K562 (cell line): Measurements from ENCODE around the gene COA7. TPM values are rescaled to one million over a fixed set of nuclear protein-coding genes. Genes with fewer than 3 reads are reported as not detected.

Source experiments
- HNRNPL ChIP-seq: fragments of 200-400 bp; formaldehyde crosslinking; IDR thresholded peaks from 2 replicates; pipeline ENCODE4 v1.6.1; 2017; ENCODE audit warnings: low read depth, mild to moderate bottlenecking, low read length
- HNRNPLL ChIP-seq: fragments of 200-400 bp; formaldehyde crosslinking; IDR thresholded peaks from 2 replicates; pipeline ENCODE4 v1.6.1; 2017; ENCODE audit warnings: low read length, low read depth, mild to moderate bottlenecking; ENCODE audit not compliant: poor library complexity, severe bottlenecking
- POLR2A ChIP-seq: fragments of 450-650 bp; conservative IDR thresholded peaks from 2 replicates; pipeline ENCODE4 v1.6.1; 2016
- RBBP5 ChIP-seq: fragments of 200-600 bp; sonication (generic); IDR thresholded peaks from 2 replicates; pipeline ENCODE4 v1.6.1; 2012; ENCODE audit warnings: borderline replicate concordance, mild to moderate bottlenecking, low read length, control low read depth, inconsistent platforms; ENCODE audit not compliant: insufficient read depth, poor library complexity, severe bottlenecking
- SMAD4 ChIP-seq: fragments of 250-450 bp; sonication (Bioruptor Pico); conservative IDR thresholded peaks from 2 replicates; pipeline ENCODE4 v1.8.0; 2021; ENCODE audit warnings: inconsistent platforms, mild to moderate bottlenecking, moderate library complexity
- polyA plus RNA-seq, 8 experiments: library from polyadenylated mRNA; depleted of rRNA in 4 of 8; stranded (reverse) in 5 of 8; unstranded in 3 of 8; fragments of >200 nt; fragmentation: Nextera tagmentation in 2 of 8; fragmentation: Illumina TruSeq in 1 of 8; extraction: Ambion mirVana in 2 of 8; extraction: Trizol in 1 of 8; gene quantifications; 2 replicates each; pipeline versions ENCODE4 v1.2.1 to v1.2.3, GENCODE V29; 2011 to 2014; ENCODE audit warnings: inconsistent platforms in 1 of 8, missing spikeins in 1 of 8
- total RNA-seq, 7 experiments: library from RNA; depleted of rRNA in 6 of 7; stranded (reverse); fragments of >200 nt in 6 of 7; fragmentation: Illumina TruSeq in 2 of 7; extraction: Trizol in 2 of 7; gene quantifications; 2 replicates each; pipeline versions ENCODE4 v1.2.1 to v1.2.3, GENCODE V29; 2011 to 2021; ENCODE audit warnings: low replicate concordance in 1 of 7
- TF ChIP-seq, protein P1 (sequence below), 2 experiments: fragments of 450-650 bp in 1 of 2; sonication (generic) in 1 of 2; formaldehyde crosslinking in 1 of 2; IDR thresholded peaks; 2 replicates each; pipeline versions ENCODE4 v1.7.1 to v1.9.0; 2016 to 2022; ENCODE audit warnings: inconsistent platforms in 1 of 2, mild to moderate bottlenecking in 1 of 2, missing genetic modification reagents in 1 of 2
- TF ChIP-seq, protein P2 (sequence below): sonication (generic); formaldehyde crosslinking; IDR thresholded peaks from 2 replicates; pipeline ENCODE4 v1.4.0; 2020; ENCODE audit warnings: mild to moderate bottlenecking, missing genetic modification reagents
- TF ChIP-seq, protein P3 (sequence below): fragments of 450-650 bp; formaldehyde crosslinking; IDR thresholded peaks from 2 replicates; pipeline ENCODE4 v1.4.0; 2020; ENCODE audit warnings: mild to moderate bottlenecking
- TF ChIP-seq, protein P4 (sequence below): fragments of 450-650 bp; IDR thresholded peaks from 2 replicates; pipeline ENCODE4 v1.6.1; 2017; ENCODE audit warnings: mild to moderate bottlenecking, moderate library complexity
- TF ChIP-seq, protein P5 (sequence below): sonication (generic); formaldehyde crosslinking; IDR thresholded peaks from 2 replicates; pipeline ENCODE4 v1.8.0; 2022; ENCODE audit warnings: mild to moderate bottlenecking, low read depth, missing genetic modification reagents

COA7 gene
- total and polyA plus RNA-seq, 9 of the 15 experiments (the other 6 are each of a cell fraction or from before 2014, with no cell fraction given): 19.4 to 82.8 (median 51.0) TPM

DNA sequence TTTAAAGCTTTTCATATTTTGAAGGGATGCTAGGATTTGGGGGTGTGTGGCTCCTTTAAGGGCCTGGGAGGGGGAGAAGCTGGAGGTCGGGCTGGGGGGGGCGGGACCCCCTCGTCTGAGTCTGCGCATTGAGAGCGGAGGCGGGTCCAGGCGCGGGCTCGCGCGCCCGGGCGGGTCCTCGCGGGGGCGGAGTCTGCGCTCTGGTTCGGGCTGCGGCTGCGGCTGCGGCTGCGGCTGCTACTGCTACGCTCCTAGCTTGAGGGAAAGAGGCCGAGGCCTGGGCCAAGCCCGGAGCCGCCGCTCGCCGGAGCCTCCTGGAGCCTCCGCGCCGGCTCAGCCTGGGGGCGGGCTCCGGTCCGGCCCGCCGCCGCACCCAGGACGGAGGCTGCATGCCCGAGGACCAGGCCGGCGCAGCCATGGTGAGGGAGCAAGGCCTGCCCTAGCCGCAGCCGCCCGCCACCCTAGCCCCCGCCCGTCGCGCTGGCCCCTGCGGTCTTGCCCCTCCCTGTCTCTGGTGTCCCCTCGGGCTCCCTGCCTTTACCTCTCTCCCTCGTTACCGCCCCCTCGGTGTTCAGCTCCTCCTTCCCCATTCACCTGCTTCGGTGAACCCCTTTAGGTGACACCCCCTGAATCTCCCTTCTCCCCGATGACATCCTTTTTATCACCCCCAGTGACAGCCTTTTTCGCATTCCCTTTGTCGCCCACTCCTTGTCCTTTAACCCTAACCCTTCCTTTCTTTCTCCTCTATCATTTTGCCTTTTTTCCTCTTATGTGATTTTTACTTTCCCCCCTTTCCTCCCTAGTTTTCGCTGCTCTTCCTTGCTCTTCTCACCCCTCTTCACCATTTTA, 28.3 kb upstream of the COA7 start, which contains the start of gene ZYG11B (continued):
- TF ChIP-seq, protein P1, sequence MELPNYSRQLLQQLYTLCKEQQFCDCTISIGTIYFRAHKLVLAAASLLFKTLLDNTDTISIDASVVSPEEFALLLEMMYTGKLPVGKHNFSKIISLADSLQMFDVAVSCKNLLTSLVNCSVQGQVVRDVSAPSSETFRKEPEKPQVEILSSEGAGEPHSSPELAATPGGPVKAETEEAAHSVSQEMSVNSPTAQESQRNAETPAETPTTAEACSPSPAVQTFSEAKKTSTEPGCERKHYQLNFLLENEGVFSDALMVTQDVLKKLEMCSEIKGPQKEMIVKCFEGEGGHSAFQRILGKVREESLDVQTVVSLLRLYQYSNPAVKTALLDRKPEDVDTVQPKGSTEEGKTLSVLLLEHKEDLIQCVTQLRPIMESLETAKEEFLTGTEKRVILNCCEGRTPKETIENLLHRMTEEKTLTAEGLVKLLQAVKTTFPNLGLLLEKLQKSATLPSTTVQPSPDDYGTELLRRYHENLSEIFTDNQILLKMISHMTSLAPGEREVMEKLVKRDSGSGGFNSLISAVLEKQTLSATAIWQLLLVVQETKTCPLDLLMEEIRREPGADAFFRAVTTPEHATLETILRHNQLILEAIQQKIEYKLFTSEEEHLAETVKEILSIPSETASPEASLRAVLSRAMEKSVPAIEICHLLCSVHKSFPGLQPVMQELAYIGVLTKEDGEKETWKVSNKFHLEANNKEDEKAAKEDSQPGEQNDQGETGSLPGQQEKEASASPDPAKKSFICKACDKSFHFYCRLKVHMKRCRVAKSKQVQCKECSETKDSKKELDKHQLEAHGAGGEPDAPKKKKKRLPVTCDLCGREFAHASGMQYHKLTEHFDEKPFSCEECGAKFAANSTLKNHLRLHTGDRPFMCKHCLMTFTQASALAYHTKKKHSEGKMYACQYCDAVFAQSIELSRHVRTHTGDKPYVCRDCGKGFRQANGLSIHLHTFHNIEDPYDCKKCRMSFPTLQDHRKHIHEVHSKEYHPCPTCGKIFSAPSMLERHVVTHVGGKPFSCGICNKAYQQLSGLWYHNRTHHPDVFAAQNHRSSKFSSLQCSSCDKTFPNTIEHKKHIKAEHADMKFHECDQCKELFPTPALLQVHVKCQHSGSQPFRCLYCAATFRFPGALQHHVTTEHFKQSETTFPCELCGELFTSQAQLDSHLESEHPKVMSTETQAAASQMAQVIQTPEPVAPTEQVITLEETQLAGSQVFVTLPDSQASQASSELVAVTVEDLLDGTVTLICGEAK (IDR thresholded peaks at IDR 0.05): no peak
- TF ChIP-seq, protein P1 (CRISPR knock-in tag; IDR thresholded peaks at IDR 0.05): no peak
- peak; percentile 36; the same call in 1 of the 2 replicates for TF ChIP-seq SMAD4 (CRISPR knock-in tag)
- TF ChIP-seq HNRNPL: no peak
- TF ChIP-seq, protein P2, sequence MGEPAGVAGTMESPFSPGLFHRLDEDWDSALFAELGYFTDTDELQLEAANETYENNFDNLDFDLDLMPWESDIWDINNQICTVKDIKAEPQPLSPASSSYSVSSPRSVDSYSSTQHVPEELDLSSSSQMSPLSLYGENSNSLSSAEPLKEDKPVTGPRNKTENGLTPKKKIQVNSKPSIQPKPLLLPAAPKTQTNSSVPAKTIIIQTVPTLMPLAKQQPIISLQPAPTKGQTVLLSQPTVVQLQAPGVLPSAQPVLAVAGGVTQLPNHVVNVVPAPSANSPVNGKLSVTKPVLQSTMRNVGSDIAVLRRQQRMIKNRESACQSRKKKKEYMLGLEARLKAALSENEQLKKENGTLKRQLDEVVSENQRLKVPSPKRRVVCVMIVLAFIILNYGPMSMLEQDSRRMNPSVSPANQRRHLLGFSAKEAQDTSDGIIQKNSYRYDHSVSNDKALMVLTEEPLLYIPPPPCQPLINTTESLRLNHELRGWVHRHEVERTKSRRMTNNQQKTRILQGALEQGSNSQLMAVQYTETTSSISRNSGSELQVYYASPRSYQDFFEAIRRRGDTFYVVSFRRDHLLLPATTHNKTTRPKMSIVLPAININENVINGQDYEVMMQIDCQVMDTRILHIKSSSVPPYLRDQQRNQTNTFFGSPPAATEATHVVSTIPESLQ (CRISPR knock-in tag): no peak; the same call in 1 of the 2 replicates
- TF ChIP-seq, protein P3, sequence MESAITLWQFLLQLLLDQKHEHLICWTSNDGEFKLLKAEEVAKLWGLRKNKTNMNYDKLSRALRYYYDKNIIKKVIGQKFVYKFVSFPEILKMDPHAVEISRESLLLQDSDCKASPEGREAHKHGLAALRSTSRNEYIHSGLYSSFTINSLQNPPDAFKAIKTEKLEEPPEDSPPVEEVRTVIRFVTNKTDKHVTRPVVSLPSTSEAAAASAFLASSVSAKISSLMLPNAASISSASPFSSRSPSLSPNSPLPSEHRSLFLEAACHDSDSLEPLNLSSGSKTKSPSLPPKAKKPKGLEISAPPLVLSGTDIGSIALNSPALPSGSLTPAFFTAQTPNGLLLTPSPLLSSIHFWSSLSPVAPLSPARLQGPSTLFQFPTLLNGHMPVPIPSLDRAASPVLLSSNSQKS (CRISPR knock-in tag): no peak
- peak; percentile 82 for TF ChIP-seq POLR2A
- TF ChIP-seq, protein P4, sequence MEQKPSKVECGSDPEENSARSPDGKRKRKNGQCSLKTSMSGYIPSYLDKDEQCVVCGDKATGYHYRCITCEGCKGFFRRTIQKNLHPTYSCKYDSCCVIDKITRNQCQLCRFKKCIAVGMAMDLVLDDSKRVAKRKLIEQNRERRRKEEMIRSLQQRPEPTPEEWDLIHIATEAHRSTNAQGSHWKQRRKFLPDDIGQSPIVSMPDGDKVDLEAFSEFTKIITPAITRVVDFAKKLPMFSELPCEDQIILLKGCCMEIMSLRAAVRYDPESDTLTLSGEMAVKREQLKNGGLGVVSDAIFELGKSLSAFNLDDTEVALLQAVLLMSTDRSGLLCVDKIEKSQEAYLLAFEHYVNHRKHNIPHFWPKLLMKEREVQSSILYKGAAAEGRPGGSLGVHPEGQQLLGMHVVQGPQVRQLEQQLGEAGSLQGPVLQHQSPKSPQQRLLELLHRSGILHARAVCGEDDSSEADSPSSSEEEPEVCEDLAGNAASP: no peak
- TF ChIP-seq, protein P5, sequence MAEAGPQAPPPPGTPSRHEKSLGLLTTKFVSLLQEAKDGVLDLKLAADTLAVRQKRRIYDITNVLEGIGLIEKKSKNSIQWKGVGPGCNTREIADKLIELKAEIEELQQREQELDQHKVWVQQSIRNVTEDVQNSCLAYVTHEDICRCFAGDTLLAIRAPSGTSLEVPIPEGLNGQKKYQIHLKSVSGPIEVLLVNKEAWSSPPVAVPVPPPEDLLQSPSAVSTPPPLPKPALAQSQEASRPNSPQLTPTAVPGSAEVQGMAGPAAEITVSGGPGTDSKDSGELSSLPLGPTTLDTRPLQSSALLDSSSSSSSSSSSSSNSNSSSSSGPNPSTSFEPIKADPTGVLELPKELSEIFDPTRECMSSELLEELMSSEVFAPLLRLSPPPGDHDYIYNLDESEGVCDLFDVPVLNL (CRISPR knock-in tag): 0 out of 2 replicates have a peak, but pooled peaks have one; percentile 39
- TF ChIP-seq RBBP5: peak; percentile 89
- peak; percentile 96 for TF ChIP-seq HNRNPLL
